ENCODE data around the gene TP53INP2. TPM values are rescaled to one million over a fixed set of nuclear protein-coding genes. Genes with fewer than 3 reads are reported as not detected.

The TP53INP2 gene
- total and polyA plus RNA-seq, 2 donors (not counting 1 experiment from before 2014, with no cell fraction given), result 7.7 to 14.7 TPM

DNA sequence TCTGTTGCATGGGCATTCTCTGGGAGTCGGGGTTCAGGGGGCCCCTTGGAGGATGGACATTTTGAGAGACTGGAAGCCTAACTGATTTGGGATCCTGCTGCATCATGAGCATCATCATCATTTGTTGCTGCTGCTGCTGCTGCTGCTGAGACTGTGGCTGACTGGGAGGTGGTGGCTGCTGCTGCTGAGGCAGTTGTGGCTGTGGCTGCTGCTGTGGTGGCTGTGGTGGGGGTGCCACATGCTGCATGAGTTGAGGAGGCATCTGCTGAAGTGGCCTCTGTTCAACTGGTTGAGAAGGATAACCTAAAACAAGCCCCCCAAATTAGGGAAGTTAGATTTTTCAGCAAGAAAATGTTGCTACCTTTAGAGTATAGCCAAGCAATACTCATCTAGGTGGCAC is 38.9 kb downstream of the TP53INP2 start:
- H3K79me2 ChIP-seq (ENCODE audit: control insufficient read depth, insufficient read depth, low read length), result no peaks in the 10 kb centered on the region
- no peak for DNase-seq
- H3K27me3 ChIP-seq (replicated peaks in 1 of 4; ENCODE audit: control extremely low read depth in 1 of 4, control insufficient read depth in 3 of 4, insufficient read depth in 4 of 4, low read length in 3 of 4), result no peaks in the 10 kb centered on the region
- H3K4me1 Mint-ChIP-seq, result no peaks in the 10 kb centered on the region
- ChIA-PET POLR2A (no interaction called here), CTCF (interaction anchor here (0.5 kb wide), 1 partner anchor 19 kb away, joined by 4 read pairs; no protein-coding TSS in a partner anchor)
- no peak overlapping the region for H3K4me3 ChIP-seq (ENCODE audit: control extremely low read depth in 1 of 5, extremely low read depth in 1 of 5, insufficient read depth in 1 of 5, low read depth in 2 of 5, low read length in 4 of 5)
- TF ChIP-seq, protein P1, sequence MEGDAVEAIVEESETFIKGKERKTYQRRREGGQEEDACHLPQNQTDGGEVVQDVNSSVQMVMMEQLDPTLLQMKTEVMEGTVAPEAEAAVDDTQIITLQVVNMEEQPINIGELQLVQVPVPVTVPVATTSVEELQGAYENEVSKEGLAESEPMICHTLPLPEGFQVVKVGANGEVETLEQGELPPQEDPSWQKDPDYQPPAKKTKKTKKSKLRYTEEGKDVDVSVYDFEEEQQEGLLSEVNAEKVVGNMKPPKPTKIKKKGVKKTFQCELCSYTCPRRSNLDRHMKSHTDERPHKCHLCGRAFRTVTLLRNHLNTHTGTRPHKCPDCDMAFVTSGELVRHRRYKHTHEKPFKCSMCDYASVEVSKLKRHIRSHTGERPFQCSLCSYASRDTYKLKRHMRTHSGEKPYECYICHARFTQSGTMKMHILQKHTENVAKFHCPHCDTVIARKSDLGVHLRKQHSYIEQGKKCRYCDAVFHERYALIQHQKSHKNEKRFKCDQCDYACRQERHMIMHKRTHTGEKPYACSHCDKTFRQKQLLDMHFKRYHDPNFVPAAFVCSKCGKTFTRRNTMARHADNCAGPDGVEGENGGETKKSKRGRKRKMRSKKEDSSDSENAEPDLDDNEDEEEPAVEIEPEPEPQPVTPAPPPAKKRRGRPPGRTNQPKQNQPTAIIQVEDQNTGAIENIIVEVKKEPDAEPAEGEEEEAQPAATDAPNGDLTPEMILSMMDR (IDR thresholded peaks at IDR 0.05), result no peak
- no peak for TF ChIP-seq EZH2 (IDR thresholded peaks at IDR 0.05; ENCODE audit: borderline replicate concordance, insufficient read depth, low read depth, low read length, poor library complexity, severe bottlenecking)
- no peak overlapping the region for H3K4me3 Mint-ChIP-seq
- H3K27ac Mint-ChIP-seq, result no peak overlapping the region
- no peaks in the 10 kb centered on the region for H3K9me3 ChIP-seq (ENCODE audit: control extremely low read depth in 1 of 3, control insufficient read depth in 2 of 3, insufficient read depth in 1 of 3, low read length in 2 of 3)
- H3K4me1 ChIP-seq (ENCODE audit: control insufficient read depth in 2 of 2, insufficient read depth in 2 of 2, low read length in 2 of 2), result no peaks in the 10 kb centered on the region
- H3K4me2 ChIP-seq (replicated peaks; ENCODE audit: low read depth, low read length, poor library complexity, severe bottlenecking), result no peak overlapping the region
- H3K9ac ChIP-seq (ENCODE audit: low read length), result no peak overlapping the region
- no peaks in the 10 kb centered on the region for H4K20me1 ChIP-seq (ENCODE audit: control insufficient read depth, insufficient read depth, low read length, poor library complexity, severe bottlenecking)
- 100% methylated on average over 1 of the region's 1 CpG for WGBS (ENCODE audit: insufficient coverage)
- no peak for ATAC-seq (ENCODE audit: low read depth)
- H3K36me3 ChIP-seq (replicated peaks in 1 of 2; ENCODE audit: control extremely low read depth in 1 of 2, control insufficient read depth in 1 of 2, extremely low read depth in 1 of 2, insufficient read depth in 2 of 2, low read length in 1 of 2), result peaks cover 15 to 60% of the 10 kb centered on the region in 2 experiments
- no peak overlapping the region for H2AFZ ChIP-seq (ENCODE audit: insufficient read depth, low read depth, low read length, poor library complexity, severe bottlenecking)
- no peaks in the 10 kb centered on the region for H3K9me3 Mint-ChIP-seq (ENCODE audit: insufficient read depth)
- intact Hi-C loops (cut with micrococcal nuclease), result no loop called here
- no peaks in the 10 kb centered on the region for H3K27me3 Mint-ChIP-seq
- no peak overlapping the region for H3K27ac ChIP-seq (ENCODE audit: low read length in 2 of 2)

DNA sequence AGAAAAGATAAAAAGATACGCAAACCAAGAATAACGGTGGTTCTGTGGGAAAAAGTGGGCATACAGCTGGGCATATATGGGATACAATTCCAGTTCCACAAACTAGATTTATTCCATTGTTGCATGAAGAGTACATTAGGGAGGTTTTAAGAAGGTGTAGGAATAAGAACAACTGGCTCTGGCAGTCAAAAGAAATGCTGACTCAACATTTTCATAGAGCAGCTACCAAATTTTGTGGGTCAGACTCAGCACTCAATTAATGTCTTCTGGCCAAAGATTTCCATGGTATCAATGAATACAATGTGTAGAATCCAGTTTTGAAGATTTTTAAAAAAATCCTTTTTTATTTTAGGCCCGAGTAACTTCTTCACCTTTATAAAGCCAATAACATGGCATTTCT is 40.2 kb downstream of the TP53INP2 start:
- Mint-ChIP-seq H3K4me1 (no peaks in the 10 kb centered on the region), H3K27me3 (no peaks in the 10 kb centered on the region), H3K4me3 (no peak overlapping the region), H3K27ac (no peak overlapping the region), H3K9me3 (ENCODE audit: insufficient read depth) (no peaks in the 10 kb centered on the region)
- Histone ChIP-seq H3K4me1 (ENCODE audit: control insufficient read depth in 2 of 2, insufficient read depth in 2 of 2, low read length in 2 of 2) (no peaks in the 10 kb centered on the region), H4K20me1 (ENCODE audit: control insufficient read depth, insufficient read depth, low read length, poor library complexity, severe bottlenecking) (no peaks in the 10 kb centered on the region), H2AFZ (ENCODE audit: insufficient read depth, low read depth, low read length, poor library complexity, severe bottlenecking) (no peak overlapping the region), H3K36me3 (replicated peaks in 1 of 2; ENCODE audit: control extremely low read depth in 1 of 2, control insufficient read depth in 1 of 2, extremely low read depth in 1 of 2, insufficient read depth in 2 of 2, low read length in 1 of 2) (peaks cover 18 to 59% of the 10 kb centered on the region in 2 experiments), H3K27me3 (replicated peaks in 1 of 4; ENCODE audit: control extremely low read depth in 1 of 4, control insufficient read depth in 3 of 4, insufficient read depth in 4 of 4, low read length in 3 of 4) (no peaks in the 10 kb centered on the region), H3K27ac (ENCODE audit: low read length in 2 of 2) (no peak overlapping the region), H3K4me2 (replicated peaks; ENCODE audit: low read depth, low read length, poor library complexity, severe bottlenecking) (no peak overlapping the region), H3K9me3 (ENCODE audit: control extremely low read depth in 1 of 3, control insufficient read depth in 2 of 3, insufficient read depth in 1 of 3, low read length in 2 of 3) (no peaks in the 10 kb centered on the region), H3K9ac (ENCODE audit: low read length) (no peak overlapping the region), H3K79me2 (ENCODE audit: control insufficient read depth, insufficient read depth, low read length) (no peaks in the 10 kb centered on the region), H3K4me3 (ENCODE audit: control extremely low read depth in 1 of 5, extremely low read depth in 1 of 5, insufficient read depth in 1 of 5, low read depth in 2 of 5, low read length in 4 of 5) (no peak overlapping the region)
- ChIA-PET POLR2A (no interaction called here), CTCF (interaction anchor here (1.0 to 1.2 kb wide), 2 partner anchors 36 to 431 kb away, joined by 3 read pairs; no protein-coding TSS in a partner anchor)
- intact Hi-C loops (cut with micrococcal nuclease), result no loop called here
- WGBS (ENCODE audit: insufficient coverage), result no CpG with 5 or more reads among the region's 3 CpGs
- DNase-seq (no peak), ATAC-seq (ENCODE audit: low read depth) (no peak)
- TF ChIP-seq, protein P1 (IDR thresholded peaks at IDR 0.05), result no peak
- no peak for TF ChIP-seq EZH2 (IDR thresholded peaks at IDR 0.05; ENCODE audit: borderline replicate concordance, insufficient read depth, low read depth, low read length, poor library complexity, severe bottlenecking)
